Eye (tissue), 1 donor: ENCODE results near the gene LEFTY1.
A peak's percentile ranks its signal among the peaks of the same experiment; 100 is the strongest.
"Not testable (repeated sequence)": the region's sequence is repeated elsewhere in the genome, so short reads cannot be mapped to it uniquely, and the experiment has no call there.

ENCODE experiments used
- DNase-seq: peaks from one replicate; pipeline ENCODE4 v3.0.0-alpha.2; 2015

Gene LEFTY1

DNA sequence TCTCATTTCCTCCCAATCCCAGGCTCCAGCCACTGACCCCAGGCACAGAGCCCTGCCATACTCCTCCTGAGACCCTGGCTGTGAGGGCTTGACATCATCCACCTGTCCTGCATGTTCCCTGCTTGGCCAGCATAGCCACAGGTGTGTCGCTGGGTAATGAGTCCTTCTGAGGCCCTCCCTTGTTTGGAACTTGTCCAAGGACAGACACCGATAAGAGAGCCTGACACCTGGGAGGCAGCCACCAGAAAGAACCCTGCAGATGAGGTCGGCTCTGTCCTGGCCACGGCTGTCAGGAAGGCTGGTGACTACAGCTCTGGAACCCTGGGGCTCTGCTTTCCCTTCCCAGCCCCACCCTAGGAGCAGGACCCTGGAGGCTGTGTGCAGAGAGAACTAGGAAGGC, 41.3 kb downstream of the LEFTY1 start:
- DNase-seq, result no peak

DNA sequence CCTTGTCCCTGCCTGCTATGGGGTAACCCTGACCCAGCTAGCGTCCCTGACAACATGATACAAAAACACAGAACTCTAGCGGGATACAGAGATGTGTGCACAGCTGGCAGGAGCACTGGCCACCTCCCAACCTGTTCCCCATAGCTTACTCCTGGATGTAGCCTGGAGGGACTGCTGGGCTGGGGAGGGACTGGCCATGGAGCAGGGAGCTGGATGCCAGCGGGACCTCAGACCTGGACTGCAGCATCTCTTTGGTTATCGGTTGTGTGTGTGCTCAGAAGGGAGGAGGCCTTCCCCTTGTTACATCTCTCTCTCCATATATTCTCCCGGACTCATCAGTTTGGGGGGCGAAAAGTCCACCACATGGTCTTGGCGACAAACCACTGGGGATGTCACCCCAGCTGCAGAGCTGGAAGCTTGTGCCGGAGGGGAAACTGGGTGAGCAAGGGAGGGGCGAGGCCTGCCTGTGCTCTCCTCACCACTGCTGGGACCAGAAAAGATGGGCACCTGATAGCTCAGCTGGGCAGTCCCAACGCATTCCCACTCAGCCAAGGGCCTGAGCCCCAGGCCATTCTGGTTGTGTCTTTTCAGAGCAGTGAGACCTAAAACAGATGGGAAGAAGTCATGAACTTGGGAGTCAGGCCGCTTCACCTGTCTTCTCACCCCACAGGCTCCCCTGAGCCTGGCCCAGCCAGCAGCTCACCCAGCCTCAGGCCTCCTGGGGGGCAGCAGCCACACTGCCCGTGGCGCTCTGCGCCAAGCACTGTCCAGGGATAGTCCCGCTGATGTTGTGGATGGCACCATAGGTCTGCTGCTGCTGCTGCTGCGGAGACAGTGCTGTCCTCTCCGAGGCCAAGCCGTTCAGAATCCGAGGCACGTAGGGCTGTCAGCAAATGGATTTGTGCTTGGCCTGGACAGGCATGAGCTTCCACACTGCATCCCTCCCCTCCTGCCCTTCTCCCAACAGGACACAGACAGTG, 42.3 kb downstream of the LEFTY1 start:
- no peak for DNase-seq

DNA sequence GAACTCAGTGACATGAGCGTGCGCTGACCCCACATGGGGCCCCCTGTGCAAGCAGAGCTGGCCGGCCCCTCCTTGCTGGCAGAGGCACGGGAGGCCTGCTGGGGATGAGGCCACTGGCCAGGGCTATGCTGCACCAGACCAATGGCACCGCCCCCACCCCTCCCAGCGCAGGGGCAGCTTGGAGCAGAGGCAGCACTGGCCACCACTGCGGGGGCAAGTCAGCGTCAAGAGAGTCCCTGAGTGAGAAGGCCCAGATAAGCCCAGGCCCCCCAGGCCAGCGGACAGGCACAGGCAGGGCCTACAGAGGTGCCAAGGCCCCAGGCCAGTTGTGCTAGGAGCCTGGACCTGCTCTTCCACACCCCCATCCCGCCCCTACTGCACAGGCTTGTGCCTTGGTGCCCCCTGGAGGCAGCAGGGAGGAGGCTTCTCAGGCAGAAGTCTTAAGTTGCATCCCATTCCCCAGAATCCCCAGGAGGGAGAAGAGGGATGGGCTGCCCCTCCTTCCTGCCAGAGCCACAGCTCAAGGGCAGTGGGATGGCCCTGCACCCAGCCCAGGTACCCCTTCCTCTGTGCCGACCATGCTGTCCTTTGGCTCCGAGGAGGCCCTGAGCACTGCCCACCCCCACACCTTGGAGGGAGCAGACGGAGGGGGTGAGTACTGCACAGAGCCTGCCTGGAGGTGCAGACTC, 43.2 kb downstream of the LEFTY1 start:
- DNase-seq, result peak; percentile 88

DNA sequence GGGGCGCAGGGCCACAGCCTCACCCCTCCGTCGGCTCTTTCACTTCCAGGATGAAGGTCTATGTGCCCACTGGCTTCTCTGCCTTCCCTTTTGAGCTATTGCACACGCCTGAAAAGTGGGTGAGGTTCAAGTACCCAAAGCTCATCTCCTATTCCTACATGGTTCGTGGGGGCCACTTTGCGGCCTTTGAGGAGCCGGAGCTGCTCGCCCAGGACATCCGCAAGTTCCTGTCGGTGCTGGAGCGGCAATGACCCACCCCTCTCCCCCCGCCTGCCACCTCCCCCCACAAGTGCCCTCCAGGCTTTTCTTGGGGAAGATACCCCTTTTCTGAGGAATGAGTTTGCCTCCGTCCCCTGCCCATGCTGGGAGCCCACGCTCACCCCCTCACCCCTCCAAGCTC, 43.8 kb downstream of the LEFTY1 start:
- DNase-seq, result no peak

DNA sequence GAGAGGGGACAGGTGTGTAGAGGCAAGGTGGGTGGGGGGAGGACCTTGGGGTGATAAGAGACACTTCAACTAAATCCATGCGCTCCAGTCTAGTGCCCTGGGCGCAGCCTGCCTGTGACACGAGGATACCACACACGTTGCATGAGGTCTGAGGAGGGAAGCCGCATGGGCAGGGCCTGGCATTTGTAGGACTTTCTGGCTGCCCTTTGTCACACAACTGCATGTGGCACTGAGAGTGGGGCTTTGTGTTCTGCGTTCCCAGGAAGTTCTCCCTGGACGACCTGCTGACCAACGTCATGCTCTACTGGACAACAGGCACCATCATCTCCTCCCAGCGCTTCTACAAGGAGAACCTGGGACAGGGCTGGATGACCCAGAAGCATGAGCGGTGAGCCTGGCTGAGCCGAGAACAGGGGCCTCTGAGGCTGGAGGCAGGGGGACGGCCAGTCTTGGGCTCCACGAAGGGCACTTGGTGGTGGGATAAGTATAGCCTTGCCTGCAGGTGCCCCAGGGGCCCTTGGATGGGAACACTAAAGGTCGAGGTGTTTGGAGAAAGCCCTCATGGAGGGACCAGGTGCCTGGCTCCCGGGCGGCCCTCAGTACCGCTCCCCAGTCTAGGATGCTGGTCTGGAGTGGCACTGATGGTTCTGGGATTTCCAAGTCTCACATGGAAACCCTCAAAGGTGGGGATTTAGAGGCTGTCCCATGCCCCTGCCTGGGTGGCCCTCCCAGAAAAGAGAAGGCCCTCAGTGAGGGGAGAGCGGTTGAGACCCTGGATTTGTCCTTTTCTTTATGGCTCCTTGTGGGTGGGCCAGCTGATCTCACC, 44.5 kb downstream of the LEFTY1 start:
- no peak for DNase-seq

DNA sequence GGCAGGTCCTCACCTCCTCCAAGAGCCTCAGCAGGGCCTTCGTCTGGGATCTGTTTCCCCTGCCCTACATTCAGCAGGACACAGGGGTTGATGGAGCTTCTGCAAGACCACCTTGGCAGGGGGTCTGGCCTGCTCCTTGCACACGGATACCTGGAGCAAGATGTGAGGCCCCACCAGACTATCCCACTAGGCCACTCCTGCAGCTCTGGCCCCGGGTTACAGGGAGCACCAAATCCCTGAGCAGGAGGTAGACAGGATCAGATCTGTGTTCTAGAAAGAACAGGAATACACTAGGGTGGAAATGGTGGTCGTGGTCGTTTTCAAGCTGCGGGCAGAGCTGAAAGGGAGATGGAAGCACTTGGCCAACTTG, 45.5 kb downstream of the LEFTY1 start:
- DNase-seq, result no peak

DNA sequence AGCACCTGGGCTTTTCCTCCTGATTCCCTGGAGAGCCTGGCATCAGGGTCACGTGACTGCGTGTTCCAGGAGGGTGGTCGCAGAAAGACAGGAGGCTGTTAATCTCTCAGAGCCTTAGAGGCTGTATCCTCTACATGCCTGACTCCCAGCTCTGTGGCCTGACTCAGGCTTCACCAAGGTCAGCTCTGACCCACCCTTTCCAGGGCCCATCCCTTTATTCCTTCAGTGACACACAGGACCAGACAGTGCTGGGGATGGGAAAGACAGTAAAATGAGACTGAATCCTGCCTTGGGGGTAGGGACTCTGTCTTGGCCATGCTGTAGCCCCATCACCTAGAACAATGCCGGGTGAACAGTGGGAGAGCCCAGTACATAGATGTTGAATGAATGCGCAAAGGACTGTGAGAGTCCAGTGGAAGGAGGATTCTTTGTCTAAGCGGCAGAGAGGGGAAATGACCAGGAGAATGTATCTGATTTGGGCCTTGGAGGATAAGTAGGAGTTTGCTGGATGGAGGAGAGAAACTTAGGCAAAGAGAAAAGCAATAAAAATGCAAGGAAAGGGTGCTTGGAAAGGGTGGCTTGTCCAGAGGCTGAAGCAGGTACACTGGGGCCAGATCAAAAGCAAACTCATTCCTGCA, 46.0 kb downstream of the LEFTY1 start:
- no peak for DNase-seq

DNA sequence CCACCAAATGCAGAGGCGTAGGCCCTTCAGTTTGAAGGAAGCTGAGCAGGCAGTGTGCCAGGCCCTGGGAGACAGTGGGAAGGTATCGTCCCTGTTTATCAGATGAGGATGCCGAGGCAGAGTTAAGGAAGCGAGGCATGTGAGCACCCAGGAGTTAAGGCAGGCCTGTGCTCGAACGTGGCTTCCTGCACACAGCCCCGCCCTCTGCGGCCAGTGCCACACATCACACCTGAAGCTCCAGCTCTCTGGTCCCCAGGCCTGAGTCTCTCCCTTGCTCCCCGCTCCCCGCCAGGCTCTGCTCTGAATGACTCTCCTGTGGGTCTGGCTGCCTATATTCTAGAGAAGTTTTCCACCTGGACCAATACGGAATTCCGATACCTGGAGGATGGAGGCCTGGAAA, 46.9 kb downstream of the LEFTY1 start:
- no peak for DNase-seq

DNA sequence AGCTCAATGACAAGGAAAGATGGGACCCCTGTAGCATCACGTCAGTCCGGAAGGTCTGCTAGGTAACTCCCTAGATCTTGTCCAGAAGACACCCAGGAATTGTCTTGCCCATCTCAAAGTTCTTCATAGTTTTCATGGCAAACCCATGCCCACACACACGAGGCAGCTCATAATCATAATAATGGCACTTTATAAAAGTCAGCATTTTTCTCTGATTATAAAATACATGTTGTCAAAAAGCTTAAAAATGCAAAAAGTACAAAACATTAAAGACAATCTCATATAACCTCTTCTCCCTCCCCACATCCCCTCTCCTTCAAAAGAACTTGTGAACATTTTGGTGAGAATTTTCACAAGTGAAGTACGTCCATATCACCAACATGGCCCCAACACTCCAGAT, 48.2 kb downstream of the LEFTY1 start:
- no peak for DNase-seq

DNA sequence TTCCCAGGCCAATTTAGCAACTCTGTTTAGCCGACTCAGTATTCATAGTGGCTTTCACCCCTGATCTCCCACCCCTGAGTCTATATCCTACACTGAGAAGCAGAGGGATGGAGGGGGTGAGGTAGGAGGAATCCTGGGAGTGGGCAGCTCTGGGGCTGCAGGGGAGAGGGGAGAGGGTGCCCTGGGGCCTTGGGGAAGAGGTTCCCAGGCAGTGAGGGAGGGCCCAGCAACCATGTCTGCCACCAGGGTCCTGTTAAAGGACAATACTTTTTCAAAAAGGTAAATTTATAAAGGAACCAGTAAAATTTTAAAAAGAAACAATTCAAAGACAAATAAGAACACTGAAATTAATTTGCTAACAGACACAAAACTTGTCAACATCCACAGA, 48.7 kb downstream of the LEFTY1 start:
- no peak for DNase-seq

DNA sequence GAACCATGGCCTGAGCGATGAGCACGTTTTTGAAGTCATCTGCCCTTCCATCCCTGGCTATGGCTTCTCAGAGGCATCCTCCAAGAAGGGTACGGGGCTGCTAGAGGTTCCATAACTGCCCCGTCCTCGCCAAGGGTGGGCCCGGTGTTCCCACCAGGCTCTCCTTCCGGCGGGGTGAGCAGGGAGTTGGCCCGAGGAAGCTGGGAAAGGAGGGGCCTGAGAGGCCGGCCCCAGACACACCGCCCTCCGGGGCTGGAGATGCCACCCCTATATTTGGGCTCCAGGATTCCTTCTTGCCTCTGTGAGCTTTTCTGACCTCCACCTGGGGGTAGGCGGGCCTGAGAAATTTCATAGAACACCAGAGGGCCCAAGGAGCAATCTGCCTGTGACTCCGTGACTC, 50.2 kb downstream of the LEFTY1 start:
- DNase-seq, result no peak

DNA sequence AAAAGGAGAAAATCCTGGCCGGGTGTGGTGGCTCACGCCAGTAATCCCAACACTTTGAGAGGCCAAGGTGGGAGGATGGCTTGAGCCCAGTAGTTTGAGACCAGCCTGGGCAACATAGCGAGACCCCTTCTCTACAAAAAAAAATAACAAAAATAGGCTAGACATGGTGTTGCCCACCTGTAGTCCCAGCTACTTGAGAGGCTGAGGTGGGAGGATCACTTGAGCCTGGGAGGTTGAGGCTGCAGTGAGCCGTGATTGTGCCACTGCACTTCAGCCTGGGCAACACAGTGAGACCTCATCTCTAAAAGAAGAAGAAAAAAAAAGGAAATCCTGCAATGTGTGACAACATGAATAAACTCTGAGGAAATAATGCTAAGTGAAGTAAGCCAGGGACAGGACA, 52.6 kb downstream of the LEFTY1 start:
- DNase-seq, result not testable (repeated sequence)
